Right renal pelvis (tissue), 4 donors: ENCODE measurements around the gene ANGPTL8. TPM values are rescaled to one million over a fixed set of nuclear protein-coding genes. Genes with fewer than 3 reads are reported as not detected.

ENCODE experiments used
- DNase-seq, 4 donors: peaks; one replicate each; pipeline ENCODE4 v3.0.0-alpha.2; 2013; ENCODE audit warnings: low read depth in 4 of 4, low spot score in 3 of 4, missing footprints in 1 of 4
- polyA plus RNA-seq, 4 donors: library from polyadenylated mRNA; unstranded; fragments of 120-200 nt; gene quantifications; one replicate each; pipeline ENCODE4 v1.2.1, GENCODE V29; 2013; ENCODE audit not compliant: insufficient read length in 4 of 4

The ANGPTL8 gene
- polyA plus RNA-seq, 4 donors, result 0.29 to 0.64 (median 0.55) TPM

DNA sequence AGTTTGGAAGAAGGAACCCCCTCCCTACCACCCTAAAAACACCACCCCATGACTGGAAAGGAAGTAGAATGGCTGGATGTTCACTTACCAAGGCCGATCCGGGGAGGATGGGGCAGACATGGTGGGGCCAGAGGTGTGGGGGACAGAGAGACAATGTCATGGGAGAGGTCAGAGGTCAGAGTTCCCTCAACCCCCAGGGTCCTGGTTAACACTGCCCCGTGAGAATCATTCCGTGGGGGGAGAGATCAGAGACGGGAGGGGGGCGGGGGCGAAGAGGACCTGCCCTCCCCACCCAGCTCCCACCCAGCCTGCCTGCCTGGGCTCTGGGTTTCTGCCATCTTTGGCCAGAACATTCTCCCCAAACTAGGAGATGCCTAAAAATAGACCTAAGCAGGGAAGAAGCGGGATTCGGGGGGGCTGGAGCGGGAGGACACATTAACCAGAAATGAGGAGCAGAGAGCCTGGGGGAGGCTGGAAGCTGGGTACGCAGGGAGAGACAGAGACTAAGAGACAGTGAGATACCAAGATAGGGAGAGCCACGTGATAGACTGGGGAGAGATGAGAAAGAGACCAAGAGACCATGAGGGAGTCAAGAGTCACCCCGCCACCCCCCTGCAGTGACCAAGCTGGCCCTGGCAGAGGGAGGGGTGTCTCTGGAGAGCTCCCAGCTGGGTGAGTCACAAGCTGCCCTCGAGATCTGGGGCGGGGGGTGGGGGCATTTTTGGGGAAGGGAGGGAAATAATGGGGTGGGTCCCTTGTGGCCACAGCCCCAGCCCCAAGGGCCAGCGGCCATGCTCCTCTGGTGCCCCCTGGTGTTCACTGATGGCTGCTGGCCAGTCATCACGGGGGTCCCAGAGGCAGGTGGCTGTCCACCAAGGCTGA, 36.0 kb upstream of the ANGPTL8 start:
- peak in 1 of 4 donors; percentile 29 for DNase-seq

GRCh38 chr19:11204076-11204602, 35.3 kb upstream of the ANGPTL8 start:
- DNase-seq, result no peak

DNA sequence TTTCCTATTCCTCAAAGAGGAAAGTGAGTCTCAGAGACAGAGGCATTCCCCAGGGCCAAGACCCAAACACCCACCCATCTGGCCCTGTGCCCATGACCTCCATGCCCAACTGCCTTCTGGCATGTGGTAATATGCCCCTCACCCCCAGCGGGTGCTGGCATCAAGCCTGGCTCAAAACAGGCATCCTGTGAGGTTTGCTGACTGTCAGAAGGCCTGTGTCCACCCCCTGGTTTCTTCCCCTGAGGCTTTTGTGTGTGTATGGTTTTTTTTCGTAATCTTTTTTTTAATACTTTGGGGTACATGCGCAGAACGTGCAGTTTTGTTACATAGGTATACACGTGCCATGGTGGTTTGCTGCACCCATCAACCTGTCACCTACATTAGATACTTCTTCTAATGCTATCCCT, 34.5 kb upstream of the ANGPTL8 start:
- no peak for DNase-seq

- DNase-seq, result no peak
These were observed 33.4 kb upstream of the ANGPTL8 start for GRCh38 chr19:11205939-11206570.

GRCh38 chr19:11208561-11209471, 30.6 kb upstream of the ANGPTL8 start:
- no peak for DNase-seq

DNA sequence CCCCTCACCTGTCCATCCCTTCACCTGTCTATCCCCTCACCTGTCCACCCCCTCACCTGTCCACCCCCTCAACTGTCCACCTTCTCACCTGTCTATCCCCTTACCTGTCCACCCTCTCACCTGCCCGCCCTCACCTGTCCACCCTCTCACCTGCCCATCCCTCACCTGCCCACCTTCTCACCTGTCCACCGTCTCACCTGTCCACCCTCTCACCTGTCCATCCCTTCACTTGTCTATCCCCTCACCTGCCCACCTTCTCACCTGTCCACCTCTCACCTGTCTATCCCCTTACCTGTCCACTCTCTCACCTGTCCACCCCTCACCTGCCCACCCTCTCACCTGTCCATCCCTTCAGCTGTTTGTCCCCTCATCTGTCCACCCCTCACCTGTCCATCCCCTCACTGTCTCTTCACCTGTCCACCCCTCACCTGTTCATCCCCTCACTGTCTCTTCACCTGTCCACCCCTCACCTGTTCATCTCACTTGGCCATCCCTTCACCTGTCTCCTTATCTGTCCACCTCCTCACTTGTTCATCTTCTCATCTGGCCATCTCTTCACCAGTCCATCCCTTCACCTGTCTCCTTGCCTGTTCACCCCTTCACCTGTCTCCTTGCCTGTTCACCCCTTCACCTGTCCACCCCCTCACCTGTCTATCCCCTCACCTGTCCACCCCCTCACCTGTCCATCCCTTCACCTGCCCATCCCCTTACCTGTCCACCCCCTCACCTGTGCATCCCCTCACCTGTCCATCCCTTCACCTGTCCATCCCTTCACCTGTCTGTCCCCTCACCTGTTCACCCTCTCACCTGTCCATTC, 29.4 kb upstream of the ANGPTL8 start:
- DNase-seq, result no peak

GRCh38 chr19:11210656-11210928, 28.8 kb upstream of the ANGPTL8 start:
- no peak for DNase-seq

DNA sequence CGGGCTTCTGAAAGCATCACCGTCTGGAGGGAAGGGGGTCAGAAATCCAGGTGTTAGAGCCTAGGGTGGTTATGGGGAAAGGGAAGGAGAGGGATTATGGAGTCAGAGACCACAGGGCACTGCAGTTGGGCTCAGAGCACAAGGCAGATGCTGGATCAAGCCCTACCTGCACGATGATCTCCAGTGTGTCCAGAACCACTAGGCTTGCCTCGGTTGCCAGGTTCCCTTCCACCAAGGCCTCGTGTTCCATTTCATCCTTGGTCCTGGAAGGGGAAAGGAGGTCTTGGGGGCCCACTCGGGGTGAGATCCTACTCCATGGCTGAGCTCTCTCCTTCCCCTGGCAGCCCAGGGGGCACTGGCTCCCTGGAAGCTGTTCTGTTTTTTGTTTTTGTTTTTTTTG, 25.0 kb upstream of the ANGPTL8 start:
- DNase-seq, result no peak

DNA sequence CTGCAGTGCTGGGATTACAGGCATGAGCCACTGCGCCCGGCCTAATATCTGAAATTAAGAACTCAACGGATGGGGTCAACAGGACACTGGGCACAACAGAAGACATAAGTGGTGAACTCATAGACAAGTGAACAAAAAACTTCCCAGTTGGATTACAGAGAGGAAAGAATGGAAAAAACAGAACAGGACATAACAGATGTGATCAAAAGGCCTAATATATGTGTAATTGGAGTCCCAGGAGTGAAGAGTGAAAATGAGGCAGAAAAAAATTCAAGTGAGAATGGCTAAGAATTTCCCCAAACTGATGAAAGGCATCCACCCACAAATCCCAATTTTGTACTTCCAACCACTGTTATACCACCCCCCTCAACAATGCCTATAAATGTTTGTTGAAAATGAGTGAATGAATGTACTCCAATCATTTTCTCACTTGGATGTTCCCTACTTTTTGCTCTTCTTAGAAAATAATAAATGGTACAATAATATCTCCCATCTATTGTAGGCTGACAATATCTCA, 18.3 kb upstream of the ANGPTL8 start:
- no peak for DNase-seq

DNA sequence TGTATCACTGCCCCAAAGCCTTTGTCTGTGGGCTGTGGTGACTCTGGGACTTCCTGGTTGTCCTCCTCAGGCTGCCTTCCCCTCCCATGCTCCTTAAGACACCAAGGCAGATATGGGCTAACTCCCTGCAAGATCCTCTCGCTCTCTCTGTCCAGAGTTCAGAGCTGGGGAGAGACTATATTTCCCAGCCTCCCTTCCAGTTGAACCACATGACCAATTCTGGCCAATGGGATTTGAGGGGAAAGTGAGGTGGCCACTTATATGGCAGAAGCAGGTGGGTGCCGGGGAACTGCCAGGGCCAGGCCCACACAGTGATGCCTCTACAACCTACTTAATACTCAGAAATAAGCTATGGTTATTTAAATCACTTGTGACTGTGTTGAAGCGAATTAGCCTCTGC, 16.2 kb upstream of the ANGPTL8 start:
- no peak for DNase-seq

- DNase-seq, result no peak
These were observed 15.0 kb upstream of the ANGPTL8 start for GRCh38 chr19:11224429-11224828.

DNA sequence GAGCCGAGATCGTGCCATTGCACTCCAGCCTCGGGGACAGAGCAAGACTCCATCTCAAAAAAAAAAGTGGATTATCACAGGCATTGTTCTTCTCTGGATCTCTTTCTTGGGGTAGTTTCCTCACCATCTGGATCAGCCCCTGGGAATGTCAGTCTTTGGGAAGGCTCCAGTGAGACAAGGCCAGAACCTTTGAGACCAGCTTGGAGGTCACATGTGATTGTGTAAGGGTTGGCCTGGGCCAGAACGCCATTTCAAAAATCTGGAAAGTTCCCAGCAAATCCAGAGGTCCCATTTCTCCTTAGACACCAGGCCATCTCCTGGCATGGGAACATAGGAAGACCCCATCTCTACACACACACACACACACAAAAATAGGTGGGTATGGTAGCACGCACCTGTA, 14.2 kb upstream of the ANGPTL8 start:
- DNase-seq, result no peak

- DNase-seq, result no peak
These were observed 13.6 kb upstream of the ANGPTL8 start for GRCh38 chr19:11225815-11226214.

DNA sequence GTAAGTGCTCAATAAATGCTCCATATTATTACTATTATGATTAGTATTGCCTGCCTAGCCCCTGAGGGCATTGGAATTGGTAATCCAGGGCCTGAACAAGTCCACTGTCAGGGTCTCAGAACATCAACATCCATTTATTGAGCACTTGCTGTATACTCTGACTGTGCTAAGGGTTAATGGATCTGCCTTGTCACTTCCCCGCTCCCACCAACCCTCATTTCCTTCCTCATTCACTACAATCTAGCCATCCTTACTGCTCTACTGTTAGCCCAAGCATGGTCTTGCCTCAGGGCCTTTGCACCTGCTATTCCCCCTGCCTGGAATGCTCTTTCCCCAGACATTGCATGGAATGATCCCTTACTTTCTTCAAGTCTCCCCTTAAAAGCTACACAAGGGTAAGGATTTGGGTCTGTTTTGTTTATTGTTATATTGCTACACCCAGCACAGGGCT, 12.7 kb upstream of the ANGPTL8 start:
- no peak for DNase-seq

- DNase-seq, result no peak
These were observed 12.1 kb upstream of the ANGPTL8 start for GRCh38 chr19:11227195-11227886.

DNA sequence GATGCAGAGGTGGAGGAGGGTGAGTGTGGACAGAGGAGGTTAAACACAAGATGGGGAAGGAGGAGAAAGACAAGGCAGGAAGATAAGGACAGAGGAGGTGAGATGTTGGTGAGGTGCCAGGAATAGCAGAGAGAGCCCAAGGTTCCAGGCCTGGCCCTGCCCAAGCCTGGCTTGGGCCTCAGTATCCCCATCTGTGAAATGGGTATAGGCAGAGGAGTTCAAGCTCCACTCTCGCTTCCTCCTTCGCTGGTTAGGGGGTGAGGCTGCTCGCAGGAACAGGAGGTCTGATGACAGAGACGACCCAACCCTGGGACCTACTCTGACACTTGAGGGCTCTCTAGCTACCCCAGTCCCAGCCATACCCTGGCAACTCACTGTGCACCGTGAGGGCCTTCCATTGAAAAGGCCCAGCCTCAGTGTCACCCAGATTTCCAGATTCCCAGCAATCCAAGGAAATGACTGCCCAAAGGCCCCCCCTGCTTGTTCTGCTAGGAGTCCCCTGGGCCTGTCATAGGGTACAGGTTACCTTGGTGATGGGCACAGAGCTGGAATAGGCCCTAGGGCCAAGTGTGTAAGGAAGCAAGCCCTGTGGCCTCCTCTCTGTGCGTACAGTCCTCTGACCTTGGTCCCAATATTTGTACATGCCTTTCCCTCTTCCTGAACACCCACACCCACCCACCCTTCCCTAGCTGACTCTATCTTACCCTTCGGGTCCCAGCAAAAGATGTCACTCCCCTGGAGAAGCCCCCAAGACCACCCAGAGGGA, 8.6 kb upstream of the ANGPTL8 start:
- DNase-seq, result no peak

DNA sequence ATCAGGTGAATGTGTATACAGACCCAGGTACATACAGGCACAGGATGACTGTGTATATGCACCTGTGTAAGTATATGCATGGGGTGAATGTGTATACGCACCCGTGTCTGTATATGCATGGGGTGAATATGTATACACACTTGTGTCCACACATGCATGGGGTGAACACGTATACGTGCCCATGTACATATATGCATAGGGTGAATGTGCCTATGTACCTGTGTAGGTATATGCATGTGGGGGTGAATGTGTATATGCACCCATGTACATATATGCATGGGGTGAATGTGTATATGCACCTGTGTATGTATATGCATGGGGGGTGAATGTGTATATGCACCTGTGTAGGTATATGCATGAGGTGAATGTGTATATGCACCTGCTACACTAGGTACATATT, 6.9 kb upstream of the ANGPTL8 start:
- no peak for DNase-seq

- no peak for DNase-seq
These were observed 6.3 kb upstream of the ANGPTL8 start for GRCh38 chr19:11233073-11233472.
